HG03060 (cell line): ENCODE measurements around the gene PPFIA1.
"Not testable (repeated sequence)": the region's sequence is repeated elsewhere in the genome, so short reads cannot be mapped to it uniquely, and the experiment has no call there.

Source experiments
- ATAC-seq: cut with Tn5 transposase; IDR thresholded peaks from one replicate; pipeline ENCODE4 v1.9.1; 2021; ENCODE audit warnings: low read depth, moderate number of reproducible peaks; ENCODE audit not compliant: unreplicated experiment

PPFIA1 gene

DNA sequence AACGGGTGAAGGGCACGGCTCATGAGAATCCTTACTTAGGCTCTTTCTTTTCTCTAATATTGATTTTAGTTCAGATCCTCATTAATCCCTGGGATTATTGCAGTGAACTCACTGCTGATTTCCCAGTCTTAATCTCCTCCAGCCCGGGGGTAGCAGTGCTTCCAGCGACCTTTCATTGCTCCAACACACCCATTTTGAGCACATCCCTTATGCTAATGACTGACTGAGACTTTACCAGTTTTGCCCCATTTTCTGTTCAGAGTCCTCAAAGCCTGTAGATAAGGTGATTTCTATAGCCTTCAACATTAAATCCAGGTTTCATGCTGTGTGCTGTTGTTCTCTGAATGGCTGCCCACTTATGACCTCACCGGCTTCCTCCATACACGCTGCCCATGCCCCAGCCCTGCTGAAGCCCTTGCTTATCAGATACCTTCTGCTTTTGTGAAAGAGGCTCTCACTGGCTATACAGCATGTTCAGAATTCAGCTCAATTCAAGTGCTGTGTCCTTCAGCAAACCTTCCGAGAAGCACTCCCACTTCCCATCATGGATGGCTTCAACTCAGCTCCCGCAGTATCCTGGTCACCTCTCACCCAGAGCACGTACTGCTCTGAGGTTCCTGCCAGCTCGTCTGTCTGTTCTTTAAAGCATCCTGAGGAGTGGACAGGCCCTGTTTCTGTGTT is 49.0 kb downstream of the PPFIA1 start:
- no peak for ATAC-seq

DNA sequence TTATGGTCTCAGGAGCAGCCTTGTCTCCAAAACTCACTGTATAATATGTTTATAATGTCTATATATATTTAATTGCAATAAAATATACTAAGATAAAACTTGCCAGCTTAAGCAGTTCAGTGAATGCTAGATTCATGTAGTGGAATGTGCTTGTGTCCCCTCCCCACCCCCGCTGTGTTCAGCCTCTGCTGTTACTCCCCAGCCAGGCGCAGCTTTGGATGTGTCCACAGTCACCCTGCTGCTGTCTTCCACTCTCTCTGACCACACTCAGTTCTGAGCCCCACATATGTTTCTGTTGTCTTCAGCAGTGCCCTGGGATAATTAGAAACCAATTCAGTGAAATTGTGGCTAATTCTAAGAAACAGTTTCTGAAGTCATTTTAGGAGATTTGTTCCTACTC is 52.2 kb downstream of the PPFIA1 start:
- ATAC-seq = no peak

DNA sequence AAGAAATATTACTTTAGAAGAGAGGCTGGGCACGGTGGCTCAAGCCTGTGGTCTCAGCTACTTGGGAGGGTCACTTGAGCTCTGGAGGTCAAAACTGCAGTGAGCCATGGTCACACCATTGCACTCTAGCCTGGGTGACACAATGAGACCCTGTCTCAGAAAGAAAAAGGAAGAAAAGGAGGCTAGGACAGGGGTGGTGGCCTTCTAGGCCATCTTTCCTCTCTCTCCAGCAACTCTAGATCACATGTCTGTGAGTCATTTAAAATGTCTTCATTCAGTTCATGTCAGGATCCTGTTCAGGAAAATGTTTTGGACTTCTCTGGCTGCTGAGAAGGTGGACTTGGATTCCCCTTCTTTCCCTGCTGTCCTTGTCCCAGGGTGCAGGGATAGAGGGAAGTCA is 53.3 kb downstream of the PPFIA1 start:
- ATAC-seq = no peak

DNA sequence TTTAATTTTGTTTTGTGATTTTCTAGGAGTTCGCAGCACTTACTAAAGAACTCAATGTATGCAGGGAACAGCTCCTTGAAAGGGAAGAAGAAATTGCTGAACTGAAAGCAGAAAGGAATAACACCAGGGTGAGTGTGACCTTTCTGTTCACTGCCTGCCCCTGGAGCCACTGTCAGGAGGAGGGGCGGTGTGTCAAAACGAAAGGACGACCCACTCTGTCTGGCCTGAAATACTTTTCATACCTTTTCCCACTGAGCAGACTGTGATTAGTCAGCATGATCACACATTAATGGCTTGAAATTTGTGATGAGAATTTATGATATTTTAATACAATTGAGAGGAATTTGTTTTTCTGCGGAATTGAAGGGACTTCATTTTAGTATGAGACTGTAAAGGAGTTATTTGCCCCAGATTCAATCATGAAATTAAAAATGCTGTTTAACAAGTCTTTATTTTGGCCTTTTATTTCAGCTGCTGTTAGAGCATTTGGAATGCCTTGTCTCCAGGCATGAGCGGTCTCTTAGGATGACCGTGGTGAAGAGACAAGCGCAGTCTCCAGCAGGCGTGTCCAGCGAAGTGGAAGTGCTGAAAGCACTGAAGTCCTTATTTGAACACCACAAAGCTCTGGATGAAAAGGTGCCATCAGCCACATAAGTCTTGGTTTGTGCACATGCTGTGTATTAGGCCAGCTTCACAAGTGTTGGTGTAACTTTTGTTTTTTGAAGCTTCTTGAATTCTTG is 54.1 kb downstream of the PPFIA1 start:
- no peak for ATAC-seq

DNA sequence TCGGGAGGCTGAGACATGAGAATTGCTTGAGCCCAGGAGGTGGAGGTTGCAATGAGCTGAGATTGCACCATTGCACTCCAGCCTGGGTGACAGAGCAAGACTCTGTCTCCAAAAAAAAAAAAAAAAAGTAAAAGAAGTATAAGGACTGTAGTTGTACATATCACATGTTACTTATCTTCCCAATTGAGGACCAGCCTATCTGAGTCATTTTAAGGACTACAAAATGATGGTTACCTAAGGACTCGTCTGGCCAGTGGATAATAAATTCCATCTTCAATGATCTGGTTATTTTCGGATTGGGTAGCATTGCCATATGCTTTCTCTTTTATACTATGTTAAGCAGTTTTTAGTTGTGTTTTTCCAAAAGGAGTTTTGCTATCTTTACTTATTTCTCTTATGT is 55.3 kb downstream of the PPFIA1 start:
- no peak for ATAC-seq

DNA sequence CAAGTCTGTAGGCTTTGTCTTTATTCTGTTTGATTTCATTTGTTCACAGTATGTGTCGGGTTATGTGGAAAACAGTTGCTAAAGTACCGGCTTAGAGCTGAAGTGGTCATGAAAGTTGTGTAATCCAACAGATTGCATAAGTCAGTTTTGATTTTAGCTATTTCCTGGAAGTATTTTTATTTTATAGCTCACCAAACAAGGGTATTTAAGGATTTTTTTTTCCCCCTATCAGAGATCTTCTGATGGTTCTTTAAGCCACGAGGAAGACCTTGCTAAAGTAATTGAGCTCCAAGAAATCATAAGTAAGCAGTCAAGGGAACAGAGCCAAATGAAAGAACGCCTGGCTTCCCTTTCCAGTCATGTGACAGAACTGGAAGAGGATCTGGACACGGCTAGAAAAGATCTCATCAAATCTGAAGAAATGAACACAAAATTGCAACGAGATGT is 55.9 kb downstream of the PPFIA1 start:
- no peak for ATAC-seq

DNA sequence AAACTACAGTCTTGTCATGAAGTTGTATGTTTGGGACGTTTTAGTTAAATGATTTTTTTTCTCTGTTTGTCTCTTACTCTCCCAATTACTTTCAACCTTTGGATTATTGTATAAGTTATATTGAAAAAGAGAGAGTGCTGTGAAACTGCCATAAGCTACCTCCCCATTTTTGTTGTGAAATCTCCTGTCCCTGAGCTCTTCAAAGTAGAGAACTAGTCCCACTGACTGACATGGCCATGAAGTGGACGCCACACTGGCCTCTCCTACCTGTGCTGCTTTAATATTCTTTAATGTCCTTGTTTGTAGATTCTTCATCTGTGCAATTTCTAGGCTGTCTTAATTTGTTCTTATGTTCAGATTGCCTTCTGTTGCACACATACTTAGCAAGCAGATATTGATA is 56.3 kb downstream of the PPFIA1 start:
- no peak for ATAC-seq

DNA sequence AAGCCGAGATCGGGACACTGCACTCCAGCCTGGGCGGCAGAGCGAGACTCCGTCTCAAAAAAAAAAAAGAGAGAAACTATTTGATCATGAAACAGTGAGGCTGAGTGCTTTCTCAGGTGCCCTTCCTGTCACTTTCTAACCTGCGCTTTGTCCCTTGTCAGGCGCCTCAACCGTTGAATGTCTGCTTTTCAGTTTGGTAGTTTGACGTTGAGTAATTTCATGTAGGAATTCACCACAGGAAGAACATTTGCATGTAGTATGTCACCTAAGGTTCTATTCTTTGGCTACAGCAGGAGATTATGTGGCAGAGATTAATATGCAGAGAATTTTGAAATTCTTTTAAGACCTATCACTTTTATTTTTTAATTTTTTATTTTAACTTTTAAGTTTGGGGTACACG is 57.2 kb downstream of the PPFIA1 start:
- no peak for ATAC-seq

DNA sequence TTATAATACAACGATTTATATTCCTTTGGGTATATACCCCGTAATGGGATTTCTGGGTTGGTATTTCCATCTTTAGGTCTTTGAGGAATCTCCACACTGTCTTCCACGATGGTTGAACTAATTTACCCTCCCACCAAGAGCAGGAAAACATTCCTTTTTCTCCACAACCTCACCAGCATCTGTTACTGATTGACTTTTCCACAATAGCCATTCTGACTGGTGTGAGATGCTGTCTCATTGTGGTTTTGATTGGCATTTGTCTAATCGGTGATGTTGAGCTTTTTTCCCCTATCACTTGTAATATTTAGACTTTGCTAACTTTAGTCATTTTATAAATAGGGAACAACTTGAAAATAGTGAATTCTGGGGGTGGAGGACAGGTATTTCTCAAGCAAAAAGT is 58.1 kb downstream of the PPFIA1 start:
- ATAC-seq = no peak

DNA sequence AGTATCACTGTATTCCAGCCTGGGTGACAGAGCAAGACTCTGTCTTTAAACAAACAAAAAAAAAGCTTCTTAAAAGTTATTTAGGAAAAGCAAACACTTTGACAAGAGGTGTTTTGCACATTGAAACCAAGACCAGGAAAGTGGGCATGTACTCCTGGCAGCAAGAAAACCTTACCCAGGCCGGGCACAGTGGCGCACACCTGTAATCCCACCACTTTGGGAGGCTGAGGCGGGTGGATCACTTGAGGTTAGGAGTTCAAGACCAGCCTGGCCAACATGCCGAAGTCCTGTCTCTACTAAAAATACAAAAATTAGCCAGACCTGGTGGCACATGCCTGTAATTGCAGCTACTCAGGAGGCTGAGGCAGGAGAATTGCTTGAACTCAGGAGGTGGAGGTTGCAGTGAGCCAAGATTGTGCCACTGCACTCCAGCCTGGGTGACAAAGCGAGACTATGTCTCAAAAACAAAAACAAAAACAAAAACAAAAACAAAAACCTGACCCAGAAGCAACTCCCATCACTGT is 60.9 kb downstream of the PPFIA1 start:
- not testable (repeated sequence) for ATAC-seq

DNA sequence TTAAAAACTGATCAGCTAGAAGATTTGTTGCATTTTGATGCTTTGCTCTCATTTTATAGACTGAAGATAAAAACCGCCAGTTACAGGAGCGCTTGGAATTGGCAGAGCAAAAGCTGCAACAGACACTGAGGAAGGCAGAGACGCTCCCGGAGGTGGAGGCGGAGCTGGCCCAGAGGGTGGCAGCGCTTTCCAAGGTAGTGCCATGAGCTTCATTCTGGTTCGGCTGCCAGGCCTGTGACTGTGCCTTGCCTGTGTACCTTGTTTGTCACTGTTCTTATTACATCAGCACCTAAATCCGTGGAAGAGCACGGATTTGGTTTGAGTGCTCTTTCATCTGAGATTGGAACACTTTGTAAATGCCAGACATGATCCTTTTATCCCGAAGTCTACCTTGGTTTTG is 61.4 kb downstream of the PPFIA1 start:
- no peak for ATAC-seq

DNA sequence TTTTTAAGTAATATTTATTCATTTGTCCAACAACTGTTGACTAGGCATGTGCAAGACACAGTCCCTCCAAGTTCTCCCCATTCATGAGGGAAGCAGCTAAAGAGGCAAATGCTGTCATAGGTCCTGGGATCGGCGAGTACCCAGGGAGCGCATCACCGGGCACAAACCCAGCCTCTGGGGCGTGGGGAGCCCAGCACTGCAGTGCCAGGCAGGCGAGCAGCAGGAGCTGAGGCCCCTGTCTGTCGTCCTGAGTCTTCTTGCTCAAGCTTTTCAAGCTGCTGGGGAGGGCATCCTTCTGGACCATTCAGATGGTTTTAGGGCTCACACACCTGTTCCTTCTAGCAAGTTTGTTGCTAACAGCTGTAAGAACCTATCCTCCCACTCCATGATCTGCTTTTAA is 62.1 kb downstream of the PPFIA1 start:
- ATAC-seq = no peak

DNA sequence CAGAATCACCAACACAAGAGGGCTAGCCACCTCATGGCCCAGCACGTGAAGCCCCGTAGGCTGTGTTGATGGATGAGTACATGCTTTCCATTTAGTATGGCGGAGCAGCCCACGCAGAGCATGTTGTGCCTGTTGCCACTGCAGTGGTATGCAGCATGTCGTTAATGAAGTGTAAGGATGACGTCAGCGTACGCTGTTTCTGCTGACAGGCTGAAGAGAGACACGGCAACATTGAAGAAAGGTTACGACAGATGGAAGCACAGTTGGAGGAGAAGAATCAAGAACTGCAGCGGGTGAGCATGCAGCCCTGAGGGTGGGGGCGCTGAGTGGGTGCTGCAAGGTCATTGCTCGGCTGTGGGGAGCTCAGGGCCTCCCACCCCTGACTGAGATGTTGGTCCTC is 62.8 kb downstream of the PPFIA1 start:
- ATAC-seq = no peak

DNA sequence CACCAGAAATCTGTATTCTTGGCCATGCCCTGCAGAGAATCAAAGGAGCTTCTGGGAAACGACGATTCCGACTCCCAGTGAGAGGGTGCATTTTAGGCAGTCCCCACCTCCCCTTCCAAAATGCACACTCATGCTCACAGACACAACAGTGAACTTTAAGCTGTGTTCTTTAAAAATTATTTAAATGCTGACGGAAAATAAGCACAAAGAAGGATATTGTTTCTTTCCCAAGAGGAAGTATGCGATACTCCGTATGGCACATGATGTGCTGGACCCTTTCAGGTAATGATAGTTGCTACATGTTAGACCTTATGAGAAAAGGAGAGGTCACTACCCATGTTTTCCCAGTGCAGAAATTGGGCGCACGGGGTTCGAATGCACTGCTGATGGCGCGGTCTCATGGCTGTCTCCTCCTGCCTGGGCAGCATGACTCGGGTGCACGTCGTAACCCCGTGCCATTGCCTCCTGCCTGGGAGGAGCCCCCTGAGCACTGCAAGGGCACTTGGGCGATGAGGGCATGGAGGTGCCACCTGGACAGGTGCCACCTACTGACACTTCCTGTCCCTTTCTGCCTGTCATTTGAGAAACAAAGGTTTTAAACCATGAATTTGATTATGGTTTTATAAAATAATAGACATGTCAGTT is 64.0 kb downstream of the PPFIA1 start:
- no peak for ATAC-seq

DNA sequence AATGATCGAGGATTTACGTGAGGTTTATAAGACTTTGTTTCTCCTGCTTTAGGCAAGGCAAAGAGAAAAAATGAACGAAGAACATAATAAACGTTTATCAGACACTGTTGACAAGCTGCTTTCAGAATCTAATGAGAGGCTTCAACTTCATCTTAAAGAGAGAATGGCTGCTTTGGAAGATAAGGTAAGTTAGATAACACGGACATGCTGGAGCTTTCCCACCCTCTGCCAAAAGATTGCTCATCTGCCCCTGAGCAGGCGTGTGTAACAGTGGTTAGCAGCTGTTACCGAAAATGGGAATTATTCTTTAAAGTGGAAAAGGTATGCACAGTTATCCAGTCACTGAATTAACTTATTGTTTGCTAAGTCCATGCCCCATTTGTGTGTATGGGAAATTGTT is 65.0 kb downstream of the PPFIA1 start:
- ATAC-seq = no peak

DNA sequence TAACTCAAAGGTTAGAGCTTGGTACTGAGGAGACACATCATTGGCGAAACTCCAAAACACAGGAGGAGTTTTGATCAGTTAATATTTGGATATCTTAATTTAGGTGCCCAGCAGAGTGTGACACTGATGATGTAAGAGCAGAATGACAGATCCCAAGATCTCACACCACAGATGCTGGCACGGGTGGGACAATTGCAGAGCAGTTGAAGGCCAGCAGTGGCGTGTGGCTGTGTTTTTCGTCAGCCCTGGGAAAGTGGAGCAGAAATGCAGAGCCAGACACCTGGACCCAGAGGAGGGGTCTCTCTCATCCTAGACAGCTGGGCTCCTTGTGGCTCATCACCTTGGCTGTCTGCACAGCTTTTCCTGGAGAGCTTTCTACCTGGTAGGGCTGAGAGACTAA is 68.1 kb downstream of the PPFIA1 start:
- no peak for ATAC-seq

DNA sequence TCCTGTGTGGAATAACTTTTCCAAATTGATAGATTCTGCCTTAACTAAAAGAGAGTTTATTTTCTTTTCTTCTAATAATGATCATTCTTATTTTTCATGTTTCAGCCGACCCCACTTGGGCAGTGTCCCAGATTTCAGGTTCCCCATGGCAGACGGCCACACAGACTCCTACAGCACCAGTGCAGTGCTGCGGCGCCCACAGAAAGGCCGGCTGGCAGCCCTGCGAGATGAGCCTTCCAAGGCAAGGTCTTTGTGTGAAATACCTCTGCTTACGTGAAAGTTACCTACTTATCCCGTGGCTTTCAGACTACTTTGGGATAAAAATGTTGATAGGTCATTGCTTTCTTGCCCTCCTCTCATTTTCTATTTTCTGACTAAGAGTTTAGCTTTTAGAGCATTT is 68.6 kb downstream of the PPFIA1 start:
- no peak for ATAC-seq

DNA sequence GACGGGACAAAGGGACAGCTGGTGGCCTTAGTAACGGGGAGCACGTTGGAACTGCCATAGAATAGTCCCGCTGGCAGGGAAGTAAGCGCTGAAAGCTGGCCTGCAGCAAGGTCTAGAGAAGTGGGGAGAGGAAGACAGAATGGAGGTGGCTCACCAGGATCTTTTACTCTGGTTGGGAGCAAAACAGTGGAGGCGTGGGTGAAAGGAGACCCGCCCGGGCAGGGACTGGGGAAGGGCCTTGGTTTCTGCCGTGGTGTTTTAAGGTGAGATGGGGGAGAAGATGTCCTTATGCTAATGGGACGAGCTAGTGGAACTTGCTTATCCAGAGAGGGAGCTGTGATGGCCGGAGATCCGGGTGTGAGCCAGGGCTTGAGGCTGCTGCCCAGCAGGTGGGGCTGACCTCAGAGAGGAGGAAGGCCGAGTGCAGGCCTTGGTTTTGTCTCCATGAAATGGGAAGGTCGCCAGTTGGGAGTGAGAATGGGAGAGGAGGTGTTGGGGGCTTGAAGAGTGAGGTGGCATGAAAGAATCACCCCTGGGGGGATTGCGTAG is 71.5 kb downstream of the PPFIA1 start:
- no peak for ATAC-seq

DNA sequence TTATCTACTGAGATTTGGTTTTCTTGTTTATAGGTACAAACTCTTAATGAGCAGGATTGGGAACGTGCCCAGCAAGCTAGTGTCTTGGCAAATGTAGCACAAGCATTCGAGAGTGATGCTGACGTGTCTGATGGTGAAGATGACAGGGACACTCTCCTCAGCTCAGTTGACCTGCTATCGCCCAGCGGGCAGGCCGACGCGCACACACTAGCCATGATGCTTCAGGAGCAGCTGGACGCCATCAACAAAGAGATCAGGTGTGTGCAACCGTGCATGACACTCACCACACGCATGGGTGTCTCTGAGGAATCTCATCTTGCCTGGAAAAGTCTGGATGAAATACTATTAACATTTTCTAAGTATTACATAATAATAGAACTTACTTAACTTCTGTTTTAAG is 73.1 kb downstream of the PPFIA1 start:
- no peak for ATAC-seq

DNA sequence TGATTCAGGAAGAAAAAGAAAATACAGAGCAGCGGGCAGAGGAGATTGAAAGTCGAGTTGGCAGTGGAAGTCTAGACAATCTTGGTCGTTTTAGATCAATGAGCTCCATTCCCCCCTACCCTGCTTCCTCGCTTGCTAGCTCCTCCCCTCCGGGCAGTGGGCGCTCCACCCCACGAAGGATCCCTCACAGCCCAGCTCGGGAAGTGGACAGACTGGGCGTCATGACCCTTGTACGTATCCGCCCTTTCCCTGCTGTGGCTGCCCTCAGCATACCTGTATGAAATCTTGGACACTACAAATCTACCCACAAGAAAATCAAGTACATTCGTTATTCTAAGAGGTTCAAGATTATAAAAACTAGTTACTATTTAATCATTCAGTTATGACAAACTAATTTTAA is 77.7 kb downstream of the PPFIA1 start:
- ATAC-seq = no peak

DNA sequence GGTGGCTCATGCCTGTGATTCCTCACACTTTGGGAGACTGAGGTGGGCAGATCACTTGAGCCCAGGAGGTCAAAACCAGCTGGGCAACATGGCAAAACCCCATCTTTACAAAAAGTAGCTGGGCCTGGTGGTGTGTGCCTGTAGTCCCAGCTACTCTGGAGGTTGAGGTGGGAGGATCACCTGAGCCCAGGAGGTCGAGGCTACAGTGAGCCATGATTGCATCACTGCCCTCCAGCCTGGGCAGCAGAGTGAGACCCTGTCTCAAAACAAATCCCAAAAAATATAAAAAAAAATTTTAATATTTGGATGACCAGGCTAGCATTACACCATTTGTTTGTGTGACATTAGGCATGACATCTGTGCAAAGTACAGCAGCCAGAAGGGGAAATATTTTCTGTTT is 78.1 kb downstream of the PPFIA1 start:
- ATAC-seq = no peak
